GM12892 (cell line): ENCODE measurements around the gene VSIR.

Source experiments
- DNase-seq: peaks from one replicate; pipeline ENCODE4 v3.0.0; 2011; ENCODE audit not compliant: insufficient read length
- FAIRE-seq: peaks from 2 replicates; lab custom pipeline; 2011; peaks lifted over from hg19 to GRCh38; lab: Jason Lieb, UNC
- POLR2A ChIP-seq: IDR thresholded peaks from 2 replicates; pipeline ENCODE4 v1.6.1; 2011; ENCODE audit warnings: low read depth, low read length, control low read depth
- POLR2AphosphoS5 ChIP-seq: IDR thresholded peaks from 2 replicates; pipeline ENCODE4 v1.6.1; 2011; ENCODE audit warnings: low read depth, low read length, control low read depth
- TAF1 ChIP-seq: IDR thresholded peaks from 2 replicates; pipeline ENCODE4 v1.6.1; 2011; ENCODE audit warnings: low read depth, mild to moderate bottlenecking, control low read depth, low read length, borderline replicate concordance

VSIR gene

DNA sequence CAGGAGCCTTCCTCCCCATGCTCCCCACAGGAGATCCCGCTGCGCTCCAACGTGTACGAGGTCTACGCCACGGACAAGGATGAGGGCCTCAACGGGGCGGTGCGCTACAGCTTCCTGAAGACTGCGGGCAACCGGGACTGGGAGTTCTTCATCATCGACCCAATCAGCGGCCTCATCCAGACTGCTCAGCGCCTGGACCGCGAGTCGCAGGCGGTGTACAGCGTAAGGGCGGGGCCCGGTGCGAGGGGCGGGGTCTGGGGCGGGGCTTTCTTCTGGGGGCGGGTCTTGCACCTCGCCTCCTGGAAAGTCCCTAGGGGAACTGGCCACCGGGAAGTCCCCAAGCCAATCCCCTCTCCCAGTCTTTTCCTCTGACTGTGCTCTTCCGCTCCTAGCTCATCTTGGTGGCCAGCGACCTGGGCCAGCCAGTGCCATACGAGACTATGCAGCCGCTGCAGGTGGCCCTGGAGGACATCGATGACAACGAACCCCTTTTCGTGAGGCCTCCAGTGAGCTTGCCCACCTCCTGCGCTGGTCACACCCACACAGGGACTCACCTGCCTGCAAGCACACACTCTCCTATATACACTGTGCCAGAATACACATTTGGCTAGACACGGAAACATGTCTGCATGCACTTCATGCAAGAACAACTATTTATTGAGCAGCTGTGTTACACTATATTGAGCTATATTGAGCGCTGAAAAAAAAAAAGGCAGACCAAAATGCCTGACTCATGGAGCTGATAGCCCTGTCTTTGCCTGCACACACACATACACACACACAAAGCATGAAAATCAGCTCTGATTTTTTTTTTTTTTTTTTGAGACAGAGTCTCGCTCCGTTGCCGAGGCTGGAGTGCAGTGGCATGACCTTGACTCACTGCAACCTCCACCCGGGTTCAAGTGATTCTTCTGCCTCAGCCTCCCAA is 32.7 kb upstream of the VSIR start:
- no peak for FAIRE-seq
- DNase-seq = no peak
- TF ChIP-seq POLR2AphosphoS5 (no peak), TAF1 (no peak), POLR2A (no peak)

DNA sequence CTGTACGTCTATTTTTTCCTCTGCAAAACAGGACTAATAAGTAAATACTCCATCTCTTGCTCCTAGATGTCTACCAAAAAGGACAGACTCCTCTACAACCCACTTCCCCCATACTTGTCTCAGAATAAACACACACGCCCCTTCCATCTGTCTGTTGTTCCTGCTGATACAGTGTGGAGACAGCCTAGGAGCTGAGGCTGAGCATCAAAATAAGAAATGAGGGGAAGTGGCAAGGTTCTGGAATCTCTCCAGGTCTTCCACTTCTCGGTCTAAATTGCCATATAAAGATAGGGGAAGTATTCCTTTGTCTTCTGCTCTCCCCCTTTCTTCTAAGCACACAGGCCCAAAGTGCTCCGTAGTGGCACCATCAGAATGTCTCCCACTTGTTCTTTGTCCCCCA is 30.8 kb upstream of the VSIR start:
- FAIRE-seq = no peak
- TF ChIP-seq POLR2A = no peak
- TF ChIP-seq TAF1 = no peak
- no peak for TF ChIP-seq POLR2AphosphoS5
- DNase-seq = no peak

- DNase-seq (no peak), FAIRE-seq (no peak)
- TF ChIP-seq POLR2AphosphoS5 = no peak
- TF ChIP-seq TAF1 = no peak
- no peak for TF ChIP-seq POLR2A
These were observed 29.6 kb upstream of the VSIR start for GRCh38 chr10:71802715-71803488.

DNA sequence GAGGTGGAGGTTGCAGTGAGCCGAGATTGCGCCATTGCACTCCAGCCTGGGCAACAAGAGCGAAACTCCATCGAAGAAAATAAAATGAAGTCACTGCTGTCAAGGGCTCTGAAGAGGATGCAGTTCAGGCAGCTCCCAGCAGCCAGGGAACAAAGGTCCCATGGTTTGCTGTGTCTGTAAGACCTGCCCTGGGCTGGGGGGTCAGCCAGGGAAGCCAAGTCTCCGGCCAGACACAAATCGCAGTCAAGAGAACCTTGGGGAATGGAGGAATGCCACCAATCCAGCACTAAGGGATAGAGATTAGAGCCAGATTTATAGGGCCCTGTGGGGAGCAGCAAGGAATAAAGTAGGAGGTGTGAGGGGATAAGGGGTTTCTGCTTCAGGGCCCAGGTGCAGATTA is 28.9 kb upstream of the VSIR start:
- TF ChIP-seq POLR2AphosphoS5 = no peak
- no peak for TF ChIP-seq POLR2A
- DNase-seq (no peak), FAIRE-seq (no peak)

GRCh38 chr10:71801361-71801760 is 28.0 kb upstream of the VSIR start:
- FAIRE-seq = peak; percentile 78
- DNase-seq = no peak
- no peak for TF ChIP-seq POLR2A
- TF ChIP-seq TAF1 = no peak
- no peak for TF ChIP-seq POLR2AphosphoS5

DNA sequence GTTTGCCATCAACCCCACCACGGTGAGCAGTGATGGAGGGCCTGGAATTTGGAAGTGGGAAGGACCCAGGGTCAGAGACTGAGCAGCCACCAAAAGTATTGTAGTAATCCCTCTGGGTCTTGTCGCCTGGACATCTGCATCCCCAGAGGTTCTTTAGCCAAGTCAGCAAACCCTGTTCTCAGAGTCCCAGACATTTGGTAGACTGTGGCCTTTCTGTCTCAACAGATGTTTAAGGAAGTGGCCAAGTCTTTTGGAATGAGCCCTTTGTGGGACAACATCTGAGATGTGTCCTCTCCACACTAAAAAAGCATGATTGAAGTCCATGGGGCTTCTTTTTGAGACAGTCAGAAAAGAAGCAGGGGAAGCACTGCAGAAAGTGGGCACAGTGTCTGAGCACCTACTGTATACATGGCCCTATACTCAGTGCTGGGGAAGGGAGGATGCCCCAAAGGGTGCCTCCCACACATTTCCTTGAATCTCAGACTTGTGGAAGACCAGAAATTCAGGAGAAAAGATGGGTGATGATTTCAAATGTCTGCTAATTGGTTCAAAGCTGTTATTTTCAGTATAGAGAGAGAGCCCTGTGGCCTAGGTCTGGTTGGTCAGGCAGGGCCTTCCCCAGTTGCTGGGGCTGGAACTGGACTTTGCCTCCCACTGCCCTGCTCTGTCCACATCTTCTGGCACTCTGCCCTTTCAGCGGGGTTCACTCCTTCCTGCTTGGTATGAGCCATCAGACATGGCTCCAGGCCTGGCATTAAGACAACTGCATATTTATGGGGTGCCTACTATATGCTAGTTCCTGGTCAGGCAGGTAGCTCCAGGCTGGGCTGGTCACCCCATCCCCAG is 26.5 kb upstream of the VSIR start:
- TF ChIP-seq POLR2A (no peak), TAF1 (no peak), POLR2AphosphoS5 (no peak)
- FAIRE-seq (peak; percentile 66), DNase-seq (no peak)

DNA sequence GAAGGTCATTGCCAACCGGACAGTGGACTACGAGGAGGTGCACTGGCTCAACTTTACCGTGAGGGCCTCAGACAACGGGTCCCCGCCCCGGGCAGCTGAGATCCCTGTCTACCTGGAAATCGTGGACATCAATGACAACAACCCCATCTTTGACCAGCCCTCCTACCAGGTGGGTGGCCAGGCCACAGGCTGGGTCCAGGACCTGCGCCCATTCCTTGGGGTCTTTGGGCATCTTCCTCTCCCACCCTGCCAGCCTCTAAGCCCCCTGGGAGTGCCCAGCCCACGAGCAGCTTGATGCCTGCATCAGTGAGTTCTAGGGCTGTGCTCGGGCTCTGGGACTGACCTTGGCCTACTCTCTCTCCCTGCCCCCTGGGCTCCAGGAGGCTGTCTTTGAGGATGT is 25.8 kb upstream of the VSIR start:
- FAIRE-seq (no peak), DNase-seq (no peak)
- TF ChIP-seq POLR2AphosphoS5 (no peak), POLR2A (no peak), TAF1 (no peak)

GRCh38 chr10:71798308-71798624 is 24.9 kb upstream of the VSIR start:
- no peak for FAIRE-seq
- DNase-seq = no peak
- no peak for TF ChIP-seq POLR2AphosphoS5
- TF ChIP-seq POLR2A = no peak
- no peak for TF ChIP-seq TAF1

- no peak for DNase-seq
- FAIRE-seq = peak; percentile 48
- no peak for TF ChIP-seq TAF1
These were observed 24.4 kb upstream of the VSIR start for GRCh38 chr10:71797533-71798307.

DNA sequence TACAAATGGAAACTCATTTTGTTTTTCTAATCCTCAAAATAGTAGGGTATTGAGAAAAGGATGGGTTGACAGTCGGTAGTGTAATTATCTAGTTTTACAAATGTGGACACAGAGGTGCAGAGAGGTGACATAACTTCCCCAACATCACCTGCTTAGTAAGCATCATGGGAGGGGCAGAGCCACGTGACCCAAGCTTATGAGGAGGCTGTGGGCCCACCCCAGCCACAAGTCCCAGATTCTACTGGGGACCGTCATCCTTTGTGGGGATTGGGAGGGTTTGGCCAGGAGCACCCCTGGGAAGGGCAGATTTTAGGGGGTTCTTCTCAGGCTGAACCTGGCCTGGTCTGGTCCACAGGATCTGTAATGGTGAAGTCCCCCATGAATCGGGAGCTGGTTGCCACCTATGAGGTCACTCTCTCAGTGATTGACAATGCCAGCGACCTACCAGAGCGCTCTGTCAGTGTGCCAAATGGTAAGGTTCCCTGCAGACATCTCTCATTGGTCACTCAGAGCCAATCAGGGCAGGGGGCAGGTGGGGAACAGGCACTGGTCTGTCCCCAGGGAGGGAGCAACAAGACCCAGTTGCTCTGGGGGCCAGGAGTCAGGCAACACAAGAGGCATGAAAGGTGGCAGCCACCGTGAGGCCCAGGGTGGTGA is 23.6 kb upstream of the VSIR start:
- DNase-seq (no peak), FAIRE-seq (no peak)
- no peak for TF ChIP-seq POLR2A
- TF ChIP-seq TAF1 = no peak
- TF ChIP-seq POLR2AphosphoS5 = no peak
